NCI-H128 (cell line): Measurements from ENCODE around the gene SCNN1A.

Experiments used
- DNase-seq: peaks from one replicate; lab custom pipeline; 2025; ENCODE audit not compliant: unreplicated experiment; lab: John Stamatoyannopoulos, UW

Gene SCNN1A

DNA sequence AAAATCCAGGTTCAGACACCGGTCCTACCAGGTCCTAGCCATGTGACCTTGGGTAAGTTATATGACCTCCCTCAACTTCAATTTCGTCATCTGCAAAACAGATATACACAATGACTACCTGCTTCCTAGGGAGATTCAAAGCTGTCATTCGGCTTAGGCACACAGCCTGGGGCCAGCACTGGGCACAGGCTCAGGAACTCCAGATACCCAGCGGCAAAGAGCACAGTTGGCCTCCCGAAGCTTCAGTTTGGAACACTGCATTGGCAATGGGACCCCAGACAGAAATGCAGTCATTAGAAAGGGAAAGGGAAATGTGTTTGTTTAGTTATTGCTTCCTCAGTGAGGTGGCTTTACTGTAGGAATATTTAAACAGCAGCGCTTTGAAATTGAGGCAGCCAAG lies 53.5 kb downstream of the SCNN1A start:
- DNase-seq: no peak

DNA sequence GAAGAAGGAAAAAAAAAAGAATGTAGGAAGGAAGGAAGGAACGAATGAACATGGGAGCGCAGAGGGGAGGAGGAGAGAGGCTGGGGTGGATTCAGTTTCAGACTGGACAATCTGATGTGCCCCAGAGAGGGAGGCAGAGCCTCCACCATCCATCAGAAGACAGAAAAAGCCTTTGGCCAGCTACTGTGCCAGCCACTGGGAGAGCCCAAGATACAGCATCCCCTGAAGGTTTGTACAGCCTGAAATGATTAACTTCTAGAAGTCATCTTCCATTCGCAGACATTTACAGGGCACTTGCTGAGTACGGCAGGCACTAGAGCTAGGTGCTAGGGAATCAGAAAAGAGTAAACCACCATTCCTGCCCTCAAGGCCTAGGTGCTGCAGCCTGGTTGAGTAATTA lies 55.9 kb downstream of the SCNN1A start:
- DNase-seq: no peak

- no peak for DNase-seq
Observed at GRCh38 chr12:6318440-6318879, 56.9 kb downstream of the SCNN1A start.

DNA sequence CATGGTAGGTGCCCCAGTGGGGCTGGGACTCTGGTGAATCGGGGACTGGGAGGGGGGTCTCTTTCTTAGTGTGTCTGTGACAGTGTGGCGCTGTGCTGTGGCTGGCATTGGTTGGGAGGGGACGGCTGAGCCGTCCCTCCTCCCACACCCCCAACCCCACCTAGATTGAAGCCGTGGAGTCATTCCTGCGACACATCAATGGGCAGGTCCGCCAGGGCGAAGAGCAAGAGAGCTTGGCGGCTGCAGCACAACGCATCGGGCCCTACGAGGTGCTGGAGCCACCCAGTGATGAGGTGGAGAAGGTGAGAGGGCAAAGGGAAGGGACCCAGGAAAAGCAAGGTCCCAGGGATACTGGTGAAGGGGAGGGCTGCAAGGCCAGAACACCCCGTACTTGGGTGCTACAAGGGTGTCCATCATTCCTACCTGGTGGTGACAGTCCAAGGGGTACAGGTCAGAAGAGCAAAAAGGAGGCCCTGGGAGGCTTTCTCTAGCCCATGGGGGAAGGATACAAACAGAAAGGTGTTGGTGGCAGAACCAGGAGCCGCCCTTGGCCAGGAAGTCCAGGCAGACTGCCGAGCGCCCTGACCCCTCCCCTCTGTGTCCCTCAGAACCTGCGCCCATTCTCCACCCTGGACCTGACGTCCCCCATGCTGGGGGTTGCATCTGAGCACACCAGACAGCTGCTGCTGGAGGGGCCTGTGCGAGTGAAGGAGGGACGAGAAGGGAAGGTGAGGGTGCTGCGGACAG lies 57.5 kb downstream of the SCNN1A start:
- DNase-seq: no peak

GRCh38 chr12:6316921-6317692 lies 58.3 kb downstream of the SCNN1A start:
- DNase-seq: no peak

- DNase-seq: no peak
Observed at GRCh38 chr12:6315704-6316597, 59.4 kb downstream of the SCNN1A start.

DNA sequence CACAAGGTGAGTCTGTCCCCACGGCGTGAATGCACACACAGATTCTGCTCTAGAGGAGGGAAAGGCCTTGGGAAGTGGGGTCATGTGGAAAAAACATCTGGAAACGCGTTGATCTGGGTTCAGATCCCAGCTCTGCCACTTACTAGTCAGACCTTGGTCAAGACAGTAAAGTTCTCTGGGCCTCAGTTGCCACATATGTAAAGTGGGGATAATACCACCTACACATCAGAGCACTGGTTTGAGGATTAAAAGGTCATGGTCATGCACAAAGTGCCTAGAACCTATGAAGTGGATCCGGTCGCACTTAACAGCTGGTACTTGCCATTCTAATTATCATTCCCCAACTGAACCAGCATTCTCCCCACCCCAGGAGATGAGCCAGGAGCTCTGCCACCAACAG lies 60.2 kb downstream of the SCNN1A start:
- DNase-seq: no peak

DNA sequence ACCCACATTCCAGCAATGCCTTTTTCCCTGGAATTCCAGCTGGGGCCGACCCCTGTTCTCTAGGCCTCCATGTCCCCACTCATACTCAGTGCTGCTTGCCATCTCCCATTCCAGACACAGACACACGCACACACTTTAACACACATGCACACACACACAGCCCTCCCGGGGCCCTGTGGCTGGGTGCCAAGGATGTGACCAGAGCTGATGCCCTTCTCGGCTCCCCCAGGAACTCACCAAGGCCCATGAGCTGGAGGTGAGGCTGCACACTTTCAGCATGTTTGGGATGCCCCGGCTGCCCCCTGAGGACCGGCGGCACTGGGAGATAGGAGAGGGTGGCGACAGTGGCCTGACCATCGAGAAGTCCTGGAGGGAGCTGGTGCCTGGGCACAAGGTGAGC lies 60.6 kb downstream of the SCNN1A start:
- no peak for DNase-seq

GRCh38 chr12:6313326-6313940 lies 61.9 kb downstream of the SCNN1A start:
- no peak for DNase-seq

DNA sequence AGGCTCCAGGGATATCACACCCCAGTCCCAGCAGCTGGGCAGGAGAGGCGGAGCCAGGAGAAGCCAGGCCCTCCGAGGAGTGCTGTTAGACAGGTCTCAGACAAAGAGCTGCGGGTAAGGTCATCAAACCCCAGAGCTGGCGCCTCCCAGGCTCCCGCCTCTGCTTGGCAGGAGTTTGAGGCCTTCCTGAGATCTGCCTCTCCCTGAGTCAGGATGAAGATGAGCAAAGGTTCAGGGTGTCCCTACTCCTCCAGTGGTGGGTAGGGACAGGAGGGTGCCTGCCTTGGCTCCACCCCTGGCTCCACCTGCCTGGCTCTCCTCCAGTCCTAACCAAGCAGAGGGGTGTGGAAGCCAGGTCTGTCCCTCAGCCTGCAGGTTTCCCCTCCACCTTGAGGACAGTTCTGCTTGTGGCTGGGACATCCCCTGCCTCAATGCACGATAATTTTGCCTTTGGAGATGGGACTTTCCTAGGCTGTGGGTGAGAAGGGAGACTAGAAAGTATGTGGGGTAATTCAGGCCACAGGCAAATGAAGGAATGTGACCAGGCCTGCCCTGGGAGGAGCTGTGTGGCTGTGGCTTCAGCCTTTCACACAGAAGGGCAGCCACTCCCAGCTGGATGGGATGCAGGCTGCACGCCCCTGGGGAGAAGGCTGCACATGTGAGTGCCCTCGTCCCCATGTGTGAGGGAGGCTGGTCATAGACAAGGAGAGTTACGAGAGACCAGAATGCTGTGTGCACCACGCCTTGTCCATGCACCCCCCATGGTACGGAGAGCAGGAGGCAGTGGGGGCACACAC lies 62.6 kb downstream of the SCNN1A start:
- no peak for DNase-seq

DNA sequence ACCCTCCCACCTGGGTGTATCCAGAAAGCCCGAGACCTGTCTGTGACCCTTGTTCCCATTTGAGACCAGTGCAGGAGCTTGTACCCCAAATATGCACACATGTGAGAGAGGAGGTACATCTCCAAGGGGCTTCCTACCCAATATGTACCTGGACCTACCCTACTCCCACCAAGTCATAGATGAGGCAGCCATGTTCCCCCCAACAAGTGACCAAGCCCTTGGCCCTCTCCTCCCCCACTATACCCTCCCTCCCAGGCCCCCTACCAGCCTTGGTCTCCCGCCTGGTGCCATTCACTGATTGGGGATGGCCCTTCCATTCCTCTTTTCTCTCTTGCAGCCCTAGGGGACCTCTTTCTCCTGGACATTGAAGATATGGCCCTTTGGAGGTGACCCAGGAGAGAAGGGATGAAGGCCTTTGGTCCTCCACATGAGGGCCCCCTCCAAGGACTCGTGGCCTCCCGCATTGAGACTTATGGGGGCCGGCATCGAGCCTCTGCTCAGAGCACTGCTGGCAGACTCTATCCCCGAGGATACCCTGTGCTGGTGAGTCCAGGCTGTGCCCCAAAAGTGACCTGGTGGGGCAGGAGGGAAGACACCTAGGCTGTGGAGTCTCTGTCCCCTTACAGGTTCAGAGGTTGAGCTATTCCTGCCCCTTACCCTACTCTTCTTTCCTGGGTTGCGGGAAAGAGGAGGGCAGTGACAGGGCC lies 63.4 kb downstream of the SCNN1A start:
- no peak for DNase-seq

DNA sequence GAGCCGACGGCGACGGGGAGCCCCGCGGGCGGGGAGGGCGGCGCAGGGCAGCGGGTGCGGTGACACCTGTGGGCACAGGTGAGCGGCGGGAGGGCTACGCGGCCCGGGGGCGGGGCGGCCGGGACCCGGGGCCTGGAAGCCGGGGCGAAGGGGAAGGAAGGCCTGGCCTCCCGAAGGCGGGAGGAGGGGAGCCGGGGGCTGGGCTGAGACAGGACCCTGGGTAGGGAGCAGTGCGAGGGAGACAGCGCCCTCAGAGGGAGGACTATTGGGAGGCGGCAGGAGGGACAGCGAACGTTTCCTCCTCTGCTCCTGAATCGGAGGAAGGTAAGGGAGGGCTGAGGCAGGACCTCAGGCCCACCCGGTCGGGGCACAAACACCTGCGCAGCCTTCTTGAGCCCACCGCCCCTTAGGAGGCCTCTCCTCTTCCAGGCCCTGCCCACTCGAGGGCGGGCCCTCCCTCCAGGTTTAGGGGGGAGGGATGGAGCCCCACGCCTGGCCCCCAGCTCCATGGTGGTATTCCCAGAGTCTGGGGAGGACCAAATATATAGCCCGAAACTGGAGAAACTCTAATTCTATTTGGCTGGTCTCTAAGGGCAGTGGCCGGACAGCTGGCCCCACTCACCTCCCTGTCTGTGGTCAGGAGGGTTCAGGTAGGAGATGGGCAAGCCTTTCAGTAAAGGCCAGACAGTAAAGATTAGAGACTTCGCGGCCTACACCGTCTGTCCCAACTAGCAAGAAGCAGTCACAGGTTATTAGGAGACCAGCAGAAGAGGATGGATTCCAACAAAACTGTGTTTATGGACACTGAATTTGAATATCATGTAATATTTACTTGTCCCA lies 64.4 kb downstream of the SCNN1A start:
- no peak for DNase-seq

DNA sequence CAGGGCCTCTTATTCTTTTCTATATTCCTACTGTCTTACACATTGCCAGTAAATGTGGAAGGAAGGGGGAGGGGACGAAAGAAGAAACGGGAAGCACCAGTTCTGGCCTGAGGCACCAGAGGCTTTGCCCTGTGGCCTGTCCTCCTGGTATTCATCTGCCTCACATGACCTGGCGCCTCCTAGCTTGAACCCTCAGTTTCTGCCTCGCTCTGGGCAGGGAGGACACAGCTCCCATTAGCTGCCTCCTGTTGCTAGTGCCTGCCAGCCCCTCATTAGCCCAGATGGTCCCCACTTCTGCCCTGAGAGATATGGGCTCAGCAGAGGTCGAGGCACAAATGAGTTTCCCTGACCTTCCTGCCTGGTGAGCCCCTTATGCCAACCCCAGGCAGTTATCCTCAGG lies 67.8 kb downstream of the SCNN1A start:
- DNase-seq: no peak

DNA sequence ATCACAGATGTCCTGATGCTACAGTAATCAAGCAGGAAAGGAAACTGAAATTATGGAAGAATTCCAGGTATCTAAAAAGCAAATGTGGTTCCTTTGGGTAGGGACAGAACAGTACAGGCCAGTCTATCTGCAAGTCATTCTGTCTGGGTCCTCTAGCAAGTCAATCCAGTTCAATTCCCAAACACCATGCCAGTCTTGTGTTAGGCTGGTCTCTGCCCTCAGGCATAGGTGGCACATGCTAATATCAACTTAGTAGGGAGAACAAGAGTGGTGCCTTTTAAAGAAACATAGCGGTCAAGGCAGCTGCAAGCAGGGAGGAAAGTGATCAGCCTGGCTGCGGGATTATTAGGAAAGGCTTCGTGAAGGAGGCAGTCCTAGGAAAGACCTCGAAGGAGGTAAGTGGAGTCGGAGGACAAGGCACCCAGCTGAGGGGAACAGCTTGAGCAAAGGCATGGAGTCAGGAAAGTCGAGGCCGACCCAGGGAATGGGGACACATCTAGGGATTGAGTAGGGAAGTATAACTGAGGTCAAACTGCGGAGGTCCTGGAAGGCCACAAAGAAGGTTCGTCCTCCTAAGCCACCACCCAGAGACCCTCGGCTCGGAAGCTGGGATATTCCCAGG lies 68.7 kb downstream of the SCNN1A start:
- DNase-seq: no peak

DNA sequence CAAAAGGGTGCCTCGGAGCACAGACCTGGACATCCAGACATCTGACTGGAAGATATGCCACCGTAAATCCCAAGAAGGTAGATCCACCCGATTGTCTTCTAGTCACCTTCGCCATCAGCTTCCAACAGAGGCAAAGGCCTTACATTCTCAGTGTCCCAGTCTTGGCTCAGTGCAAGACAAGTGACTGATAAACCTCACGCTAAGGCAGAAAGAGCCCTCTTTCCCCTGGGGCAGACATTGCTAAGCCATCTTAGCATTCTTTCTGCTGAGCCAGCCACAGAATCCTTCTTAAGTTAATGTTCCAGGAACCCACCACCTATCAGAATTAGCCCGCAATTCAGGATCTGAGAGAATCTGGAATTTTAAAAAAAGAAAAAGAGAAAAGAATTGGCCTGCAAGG lies 69.2 kb downstream of the SCNN1A start:
- no peak for DNase-seq

GRCh38 chr12:6303071-6303470 lies 72.3 kb downstream of the SCNN1A start:
- no peak for DNase-seq

DNA sequence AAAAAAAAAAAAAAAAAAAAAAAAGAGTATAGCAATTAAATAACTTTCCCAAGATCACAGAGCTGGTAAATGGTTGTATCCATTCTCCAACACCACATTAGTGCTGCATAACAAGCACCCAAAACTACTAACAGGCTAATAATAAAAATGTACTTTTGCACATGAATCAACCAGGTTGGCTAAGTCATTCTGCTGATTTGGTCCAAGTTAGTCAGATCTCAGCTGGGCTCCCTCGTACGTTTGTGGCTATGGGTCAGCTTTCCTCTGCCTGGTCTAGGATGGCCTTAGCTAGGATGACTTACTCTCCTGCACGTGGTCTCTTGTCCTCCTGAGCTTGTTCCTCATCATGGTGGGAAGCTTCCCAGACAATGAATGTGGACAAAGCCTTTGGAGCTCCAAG lies 72.7 kb downstream of the SCNN1A start:
- no peak for DNase-seq

GRCh38 chr12:6301721-6302120 lies 73.6 kb downstream of the SCNN1A start:
- no peak for DNase-seq
